HepG2 (cell line): ENCODE data around the gene CRYBA2. TPM values are rescaled to one million over a fixed set of nuclear protein-coding genes. Genes with fewer than 3 reads are reported as not detected.

Source experiments
- AGO1 ChIP-seq: fragments of 200-400 bp; formaldehyde crosslinking; IDR thresholded peaks from 2 replicates; pipeline ENCODE4 v1.6.1; 2017; ENCODE audit warnings: mild to moderate bottlenecking, low read depth, low read length, moderate library complexity; ENCODE audit not compliant: poor library complexity, severe bottlenecking
- CREM ChIP-seq, 2 experiments: sonication (generic) in 1 of 2; formaldehyde crosslinking in 1 of 2; IDR thresholded peaks; 2 replicates each; pipeline versions ENCODE4 v1.4.0 to v1.6.1; 2016 to 2020; ENCODE audit warnings: antibody characterized with exemption in 1 of 2, mild to moderate bottlenecking in 1 of 2, missing genetic modification reagents in 1 of 2
- ELF1 ChIP-seq: sonication (generic); formaldehyde crosslinking; IDR thresholded peaks from 2 replicates; pipeline ENCODE4 v1.4.0; 2020; ENCODE audit warnings: missing genetic modification reagents
- FOXA3 ChIP-seq: IDR thresholded peaks from 2 replicates; pipeline ENCODE4 v1.6.1; 2016; ENCODE audit warnings: missing genetic modification reagents, missing compliant biosample characterization
- MLLT10 ChIP-seq: sonication (generic); formaldehyde crosslinking; IDR thresholded peaks from 2 replicates; pipeline ENCODE4 v1.4.0; 2020; ENCODE audit warnings: missing genetic modification reagents
- MNT ChIP-seq: fragments of 450-650 bp; IDR thresholded peaks from 2 replicates; pipeline ENCODE4 v1.6.1; 2016
- MTF1 ChIP-seq: sonication (generic); formaldehyde crosslinking; IDR thresholded peaks from 2 replicates; pipeline ENCODE4 v1.5.0; 2020; ENCODE audit warnings: missing genetic modification reagents
- PHF20 ChIP-seq: sonication (generic); formaldehyde crosslinking; IDR thresholded peaks from 2 replicates; pipeline ENCODE4 v1.5.0; 2020; ENCODE audit warnings: mild to moderate bottlenecking, missing genetic modification reagents
- RORA ChIP-seq: sonication (generic); formaldehyde crosslinking; IDR thresholded peaks from 2 replicates; pipeline ENCODE4 v1.5.0; 2020; ENCODE audit warnings: mild to moderate bottlenecking, missing genetic modification reagents, moderate library complexity
- RXRB ChIP-seq: IDR thresholded peaks from 2 replicates; pipeline ENCODE4 v1.6.1; 2016; ENCODE audit warnings: borderline replicate concordance, missing genetic modification reagents, missing compliant biosample characterization
- SOX6 ChIP-seq, 2 experiments: fragments of 450-650 bp in 1 of 2; sonication (generic) in 1 of 2; formaldehyde crosslinking in 1 of 2; IDR thresholded peaks; 2 replicates each; pipeline versions ENCODE4 v1.4.0 to v1.6.1; 2017 to 2020; ENCODE audit warnings: antibody characterized with exemption in 1 of 2, mild to moderate bottlenecking in 1 of 2, missing genetic modification reagents in 1 of 2
- TAF15 ChIP-seq: fragments of 200-400 bp; formaldehyde crosslinking; IDR thresholded peaks from one replicate; pipeline ENCODE4 v1.6.1; 2018; ENCODE audit warnings: mild to moderate bottlenecking, low read depth, low read length; ENCODE audit not compliant: poor library complexity, severe bottlenecking
- TOE1 ChIP-seq: sonication (generic); formaldehyde crosslinking; IDR thresholded peaks from 2 replicates; pipeline ENCODE4 v1.4.0; 2020; ENCODE audit warnings: mild to moderate bottlenecking, missing genetic modification reagents
- ZBTB20 ChIP-seq: sonication (generic); formaldehyde crosslinking; IDR thresholded peaks from 2 replicates; pipeline ENCODE4 v1.8.1; 2023; ENCODE audit warnings: missing genetic modification reagents, low read depth, mild to moderate bottlenecking, borderline replicate concordance
- ZC3H13 ChIP-seq: sonication (generic); formaldehyde crosslinking; IDR thresholded peaks from 2 replicates; pipeline ENCODE4 v1.8.1; 2023; ENCODE audit warnings: mild to moderate bottlenecking, missing genetic modification reagents, moderate library complexity
- ZNF749 ChIP-seq: sonication (generic); formaldehyde crosslinking; IDR thresholded peaks from 2 replicates; pipeline ENCODE4 v1.8.0; 2022; ENCODE audit warnings: mild to moderate bottlenecking, missing genetic modification reagents, moderate library complexity, borderline replicate concordance
- ZNF761 ChIP-seq: sonication (generic); formaldehyde crosslinking; conservative IDR thresholded peaks from 2 replicates; pipeline ENCODE4 v1.4.0; 2020; ENCODE audit warnings: mild to moderate bottlenecking, missing genetic modification reagents
- ZSCAN21 ChIP-seq: sonication (generic); formaldehyde crosslinking; IDR thresholded peaks from 2 replicates; pipeline ENCODE4 v1.8.0; 2022; ENCODE audit warnings: mild to moderate bottlenecking, missing genetic modification reagents, moderate library complexity, borderline replicate concordance
- polyA plus RNA-seq, 8 experiments: library from polyadenylated mRNA; depleted of rRNA in 3 of 8; stranded (reverse) in 7 of 8; unstranded in 1 of 8; fragments of >200 nt; fragmentation: Illumina TruSeq in 4 of 8; extraction: Trizol in 4 of 8; gene quantifications; 2 replicates each; pipeline versions ENCODE4 v1.2.1 to v1.2.3, GENCODE V29; 2011 to 2016; ENCODE audit warnings: low read depth in 4 of 8, missing spikeins in 1 of 8, mixed read lengths in 1 of 8; ENCODE audit not compliant: insufficient read depth in 1 of 8
- total RNA-seq, 5 experiments: library from RNA; depleted of rRNA; stranded (reverse); fragments of >200 nt; fragmentation: Illumina TruSeq; extraction: Trizol; gene quantifications; 2 replicates each; pipeline ENCODE4 v1.2.3, GENCODE V29; 2016; ENCODE audit warnings: low read depth in 1 of 5
- TF ChIP-seq, protein P1 (sequence below): sonication (generic); formaldehyde crosslinking; IDR thresholded peaks from 2 replicates; pipeline ENCODE4 v1.4.0; 2020; ENCODE audit warnings: missing genetic modification reagents, mild to moderate bottlenecking, borderline replicate concordance
- TF ChIP-seq, protein P2 (sequence below): sonication (generic); formaldehyde crosslinking; IDR thresholded peaks from 2 replicates; pipeline ENCODE4 v1.5.1; 2020; ENCODE audit warnings: mild to moderate bottlenecking, missing genetic modification reagents, moderate library complexity
- TF ChIP-seq, protein P3 (sequence below): IDR thresholded peaks from 2 replicates; pipeline ENCODE4 v1.6.1; 2016; ENCODE audit warnings: missing compliant biosample characterization, missing genetic modification reagents, borderline replicate concordance

CRYBA2 gene
- total and polyA plus RNA-seq, 2 of the 13 experiments (the other 11 are each of a cell fraction or from before 2014, with no cell fraction given), result not detected

DNA sequence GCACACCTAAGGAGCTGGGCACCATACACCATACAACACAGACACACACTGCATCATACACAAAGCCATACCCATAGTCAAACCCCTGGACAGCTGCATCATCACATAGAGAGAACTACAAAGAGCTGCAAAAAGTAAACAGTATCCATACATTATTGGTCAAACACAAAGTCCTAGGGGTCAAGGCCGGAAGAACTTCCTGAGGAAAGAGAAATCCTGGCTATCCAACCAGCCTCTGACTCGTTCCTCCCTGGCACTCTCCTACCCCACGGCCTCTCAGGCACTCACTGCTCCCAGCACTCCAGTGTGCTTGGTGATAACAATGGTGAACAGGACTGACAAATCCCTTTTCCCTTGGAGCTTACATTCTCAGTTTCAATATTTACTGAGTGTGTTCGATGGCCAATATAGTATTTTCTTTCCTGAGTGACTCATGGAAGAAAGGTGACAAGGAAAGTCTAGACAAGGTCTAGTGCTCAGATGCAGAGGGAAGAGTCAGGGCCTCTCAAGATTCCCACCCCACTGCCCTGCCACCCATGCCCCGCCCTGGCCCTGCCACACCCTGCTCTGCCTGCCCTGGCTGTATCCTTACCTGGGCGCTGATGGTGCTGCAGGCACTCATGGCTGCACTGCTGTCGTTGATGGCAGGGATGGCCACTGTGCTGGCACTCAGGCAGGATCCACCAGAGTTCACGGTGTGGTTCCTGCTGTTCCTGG lies 44.7 kb upstream of the CRYBA2 start (continued):
- TF ChIP-seq, protein P1, sequence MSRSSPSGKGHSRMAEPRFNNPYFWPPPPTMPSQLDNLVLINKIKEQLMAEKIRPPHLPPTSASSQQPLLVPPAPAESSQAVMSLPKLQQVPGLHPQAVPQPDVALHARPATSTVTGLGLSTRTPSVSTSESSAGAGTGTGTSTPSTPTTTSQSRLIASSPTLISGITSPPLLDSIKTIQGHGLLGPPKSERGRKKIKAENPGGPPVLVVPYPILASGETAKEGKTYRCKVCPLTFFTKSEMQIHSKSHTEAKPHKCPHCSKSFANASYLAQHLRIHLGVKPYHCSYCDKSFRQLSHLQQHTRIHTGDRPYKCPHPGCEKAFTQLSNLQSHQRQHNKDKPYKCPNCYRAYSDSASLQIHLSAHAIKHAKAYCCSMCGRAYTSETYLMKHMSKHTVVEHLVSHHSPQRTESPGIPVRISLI (CRISPR knock-in tag), result no peak
- TF ChIP-seq ELF1 (CRISPR knock-in tag) (no peak), SOX6 (IDR thresholded peaks at IDR 0.05) (no peak), SOX6 (CRISPR knock-in tag; IDR thresholded peaks at IDR 0.05) (peak; percentile 54), MTF1 (CRISPR knock-in tag) (no peak), AGO1 (no peak), ZNF749 (CRISPR knock-in tag) (no peak), TOE1 (CRISPR knock-in tag) (no peak), MNT (no peak), TAF15 (no peak), PHF20 (CRISPR knock-in tag) (no peak), MLLT10 (no peak), ZC3H13 (no peak), CREM (IDR thresholded peaks at IDR 0.05) (no peak), CREM (CRISPR knock-in tag; IDR thresholded peaks at IDR 0.05) (no peak), ZBTB20 (CRISPR knock-in tag) (peak; percentile 66; the same call in 1 of the 2 replicates), FOXA3 (CRISPR knock-in tag) (no peak), RXRB (CRISPR knock-in tag) (0 out of 2 replicates have a peak, but pooled peaks have one; percentile 21), ZNF761 (CRISPR knock-in tag) (no peak), RORA (no peak), ZSCAN21 (CRISPR knock-in tag) (no peak)
- TF ChIP-seq, protein P2, sequence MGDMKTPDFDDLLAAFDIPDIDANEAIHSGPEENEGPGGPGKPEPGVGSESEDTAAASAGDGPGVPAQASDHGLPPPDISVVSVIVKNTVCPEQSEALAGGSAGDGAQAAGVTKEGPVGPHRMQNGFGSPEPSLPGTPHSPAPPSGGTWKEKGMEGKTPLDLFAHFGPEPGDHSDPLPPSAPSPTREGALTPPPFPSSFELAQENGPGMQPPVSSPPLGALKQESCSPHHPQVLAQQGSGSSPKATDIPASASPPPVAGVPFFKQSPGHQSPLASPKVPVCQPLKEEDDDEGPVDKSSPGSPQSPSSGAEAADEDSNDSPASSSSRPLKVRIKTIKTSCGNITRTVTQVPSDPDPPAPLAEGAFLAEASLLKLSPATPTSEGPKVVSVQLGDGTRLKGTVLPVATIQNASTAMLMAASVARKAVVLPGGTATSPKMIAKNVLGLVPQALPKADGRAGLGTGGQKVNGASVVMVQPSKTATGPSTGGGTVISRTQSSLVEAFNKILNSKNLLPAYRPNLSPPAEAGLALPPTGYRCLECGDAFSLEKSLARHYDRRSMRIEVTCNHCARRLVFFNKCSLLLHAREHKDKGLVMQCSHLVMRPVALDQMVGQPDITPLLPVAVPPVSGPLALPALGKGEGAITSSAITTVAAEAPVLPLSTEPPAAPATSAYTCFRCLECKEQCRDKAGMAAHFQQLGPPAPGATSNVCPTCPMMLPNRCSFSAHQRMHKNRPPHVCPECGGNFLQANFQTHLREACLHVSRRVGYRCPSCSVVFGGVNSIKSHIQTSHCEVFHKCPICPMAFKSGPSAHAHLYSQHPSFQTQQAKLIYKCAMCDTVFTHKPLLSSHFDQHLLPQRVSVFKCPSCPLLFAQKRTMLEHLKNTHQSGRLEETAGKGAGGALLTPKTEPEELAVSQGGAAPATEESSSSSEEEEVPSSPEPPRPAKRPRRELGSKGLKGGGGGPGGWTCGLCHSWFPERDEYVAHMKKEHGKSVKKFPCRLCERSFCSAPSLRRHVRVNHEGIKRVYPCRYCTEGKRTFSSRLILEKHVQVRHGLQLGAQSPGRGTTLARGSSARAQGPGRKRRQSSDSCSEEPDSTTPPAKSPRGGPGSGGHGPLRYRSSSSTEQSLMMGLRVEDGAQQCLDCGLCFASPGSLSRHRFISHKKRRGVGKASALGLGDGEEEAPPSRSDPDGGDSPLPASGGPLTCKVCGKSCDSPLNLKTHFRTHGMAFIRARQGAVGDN (CRISPR knock-in tag), result no peak
- TF ChIP-seq, protein P3, sequence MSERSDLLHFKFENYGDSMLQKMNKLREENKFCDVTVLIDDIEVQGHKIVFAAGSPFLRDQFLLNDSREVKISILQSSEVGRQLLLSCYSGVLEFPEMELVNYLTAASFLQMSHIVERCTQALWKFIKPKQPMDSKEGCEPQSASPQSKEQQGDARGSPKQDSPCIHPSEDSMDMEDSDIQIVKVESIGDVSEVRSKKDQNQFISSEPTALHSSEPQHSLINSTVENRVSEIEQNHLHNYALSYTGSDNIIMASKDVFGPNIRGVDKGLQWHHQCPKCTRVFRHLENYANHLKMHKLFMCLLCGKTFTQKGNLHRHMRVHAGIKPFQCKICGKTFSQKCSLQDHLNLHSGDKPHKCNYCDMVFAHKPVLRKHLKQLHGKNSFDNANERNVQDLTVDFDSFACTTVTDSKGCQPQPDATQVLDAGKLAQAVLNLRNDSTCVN (CRISPR knock-in tag), result no peak
